K562 (cell line): ENCODE data around the gene MPI. TPM values are rescaled to one million over a fixed set of nuclear protein-coding genes. Genes with fewer than 3 reads are reported as not detected.

Experiments
- ATAC-seq: fragments of 200-7000 bp; cut with Tn5 transposase; 3 replicates; pipeline ENCODE4 v1.9.1; 2020; ENCODE audit warnings: moderate library complexity
- BruUV-seq: library from RNA; stranded (reverse); fragments of 400-500 nt; replicated peaks from 2 replicates; lab custom pipeline; 2021; lab: Mats Ljungman, UMichigan
- CTCF ChIA-PET: fragments of 300-600 bp; formaldehyde crosslinking; extraction: SDS; loops from one replicate; lab custom pipeline; 2021; ENCODE audit warnings: low intra/inter-chr PET ratio; lab: Yijun Ruan, JAX
- POLR2A ChIA-PET: fragments of 300-600, 350-650 bp; sonication (Branson Sonifier 250); formaldehyde crosslinking; extraction: SDS; loops from one replicate; lab custom pipeline; 2021; ENCODE audit warnings: antibody characterized with exemption, inconsistent platforms; lab: Yijun Ruan, JAX
- DNase-seq, 4 experiments: peaks; one replicate each; pipeline versions ENCODE4 v3.0.0 to v3.0.0-alpha.2; 2011 to 2018; ENCODE audit warnings: low spot score in 3 of 4, mixed read lengths in 3 of 4; ENCODE audit errors: extremely low read depth in 1 of 4
- FAIRE-seq: peaks from 2 replicates; lab custom pipeline; 2011; peaks lifted over from hg19 to GRCh38; lab: Jason Lieb, UNC
- H2AFZ ChIP-seq: 2 replicates; pipeline ENCODE4 v1.6.0; 2011; ENCODE audit warnings: low read depth, low read length, control low read depth, inconsistent platforms
- H3K27ac ChIP-seq: fragments of 200-600 bp; 3 replicates; pipeline ENCODE4 v1.8.0; 2011; ENCODE audit warnings: low read depth, mild to moderate bottlenecking, control low read depth, inconsistent platforms, low read length, moderate library complexity, mixed read lengths; ENCODE audit errors: extremely low read depth
- H3K27me3 ChIP-seq, 2 experiments: fragments of 300-600 bp in 1 of 2; 2 replicates in 1 of 2; 3 replicates in 1 of 2; pipeline versions ENCODE4 v1.6.0 to v1.8.0; 2011; ENCODE audit warnings: inconsistent platforms in 2 of 2, low read length in 2 of 2, mild to moderate bottlenecking in 1 of 2, mixed read lengths in 1 of 2, moderate library complexity in 1 of 2; ENCODE audit not compliant: control insufficient read depth in 2 of 2, insufficient read depth in 2 of 2
- H3K36me3 ChIP-seq: fragments of 300-600 bp; 3 replicates; pipeline ENCODE4 v1.8.0; 2011; ENCODE audit warnings: mild to moderate bottlenecking, low read length, inconsistent platforms; ENCODE audit not compliant: control insufficient read depth, insufficient read depth
- H3K4me1 ChIP-seq, 2 experiments: fragments of 200-600 bp in 1 of 2; replicated peaks in 1 of 2; 2 replicates in 1 of 2; 3 replicates in 1 of 2; pipeline versions ENCODE4 v1.5.1 to v1.8.0; 2011; ENCODE audit warnings: inconsistent platforms in 2 of 2, low read length in 2 of 2, mild to moderate bottlenecking in 1 of 2, mixed read lengths in 1 of 2, moderate library complexity in 1 of 2; ENCODE audit not compliant: control insufficient read depth in 2 of 2, insufficient read depth in 2 of 2
- H3K4me2 ChIP-seq: 2 replicates; pipeline ENCODE4 v1.6.1; 2011; ENCODE audit warnings: low read length, control low read depth, inconsistent platforms, mixed read lengths; ENCODE audit not compliant: insufficient read depth
- H3K4me3 ChIP-seq: fragments of 200-600 bp; sonication (generic), shearing (Covaris generic); 2 replicates; pipeline ENCODE4 v1.5.1; 2016; ENCODE audit warnings: control low read depth, inconsistent platforms
- H3K79me2 ChIP-seq: fragments of 200-600 bp; 3 replicates; pipeline ENCODE4 v1.8.0; 2011; ENCODE audit warnings: low read length, inconsistent platforms; ENCODE audit not compliant: control insufficient read depth, insufficient read depth
- H3K9ac ChIP-seq, 2 experiments: 2 replicates each; pipeline versions ENCODE4 v1.6.0 to v1.6.1; 2011; ENCODE audit warnings: low read depth in 2 of 2, low read length in 2 of 2, control low read depth in 1 of 2, inconsistent platforms in 1 of 2, mild to moderate bottlenecking in 1 of 2, mixed read lengths in 1 of 2; ENCODE audit not compliant: insufficient read depth in 1 of 2
- H3K9me1 ChIP-seq: one replicate; pipeline ENCODE4 v1.6.0; 2011; ENCODE audit warnings: inconsistent platforms, mild to moderate bottlenecking, low read length, moderate library complexity; ENCODE audit not compliant: control insufficient read depth, insufficient read depth
- H3K9me3 ChIP-seq: replicated peaks from 2 replicates; pipeline ENCODE4 v1.5.1; 2011; ENCODE audit warnings: low read depth, low read length, inconsistent platforms; ENCODE audit not compliant: control insufficient read depth, insufficient read depth
- H4K20me1 ChIP-seq: replicated peaks from 2 replicates; pipeline ENCODE4 v1.6.1; 2011; ENCODE audit warnings: low read length, inconsistent platforms, mixed read lengths; ENCODE audit not compliant: control insufficient read depth, insufficient read depth
- FOXK1 ChIP-seq: sonication (generic); formaldehyde crosslinking; IDR thresholded peaks from 2 replicates; pipeline ENCODE4 v1.8.0; 2022; ENCODE audit warnings: missing genetic modification reagents, mild to moderate bottlenecking, borderline replicate concordance
- GABPA ChIP-seq: fragments of 200-800 bp; sonication (Bioruptor generic); conservative IDR thresholded peaks from 2 replicates; pipeline ENCODE4 v1.6.1; 2016; ENCODE audit warnings: low read depth, missing genetic modification characterization, missing compliant biosample characterization
- NBN ChIP-seq: fragments of 450-650 bp; IDR thresholded peaks from 2 replicates; pipeline ENCODE4 v1.6.1; 2016; ENCODE audit warnings: low read depth, mild to moderate bottlenecking
- NCOA4 ChIP-seq: fragments of 450-650 bp; IDR thresholded peaks from 2 replicates; pipeline ENCODE4 v1.6.1; 2018; ENCODE audit warnings: mild to moderate bottlenecking; ENCODE audit not compliant: partially characterized antibody
- POU5F1 ChIP-seq: fragments of 150-350 bp; IDR thresholded peaks from 2 replicates; pipeline ENCODE4 v1.6.1; 2014; ENCODE audit warnings: borderline replicate concordance, low read length, low read depth, mild to moderate bottlenecking; ENCODE audit not compliant: partially characterized antibody
- SIRT6 ChIP-seq: IDR thresholded peaks from one replicate; pipeline ENCODE4 v1.6.1; 2012; ENCODE audit warnings: low read depth, mild to moderate bottlenecking, control low read depth, inconsistent platforms, low read length, moderate library complexity
- TEAD4 ChIP-seq, 2 experiments: sonication (generic) in 1 of 2; formaldehyde crosslinking in 1 of 2; IDR thresholded peaks; 2 replicates each; pipeline versions ENCODE4 v1.6.1 to v1.8.0; 2012 to 2022; ENCODE audit warnings: borderline replicate concordance in 1 of 2, inconsistent platforms in 1 of 2, low read length in 1 of 2, mild to moderate bottlenecking in 1 of 2, missing genetic modification reagents in 1 of 2
- ZFP36 ChIP-seq: fragments of 150-350 bp; IDR thresholded peaks from 2 replicates; pipeline ENCODE4 v1.6.1; 2018; ENCODE audit warnings: low read length, low read depth; ENCODE audit not compliant: partially characterized antibody
- ZNF561 ChIP-seq: fragments of 450-650 bp; formaldehyde crosslinking; conservative IDR thresholded peaks from 2 replicates; pipeline ENCODE4 v1.4.0; 2020; ENCODE audit warnings: mild to moderate bottlenecking, moderate library complexity
- WGBS: fragments of 100-300 bp; shearing (Covaris generic); methylation state at CpG from one replicate; pipeline ENCODE4 v1.1.6; 2016; ENCODE audit warnings: low coverage, mixed read lengths; ENCODE audit not compliant: insufficient coverage; ENCODE audit errors: missing lambda C conversion rate; 5-methylcytosine and 5-hydroxymethylcytosine counted together
- in situ Hi-C: fragments of 300-500 bp; cut with MboI; formaldehyde crosslinking; loops from 4 replicates; pipeline ENCODE4 v1.15.0; 2018; ENCODE audit warnings: inconsistent platforms, mixed read lengths
- intact Hi-C: fragments of 100-400 bp; cut with micrococcal nuclease; formaldehyde crosslinking; loops from 2 replicates; pipeline ENCODE4 v1.14.2; 2022
- polyA plus RNA-seq, 8 experiments: library from polyadenylated mRNA; depleted of rRNA in 4 of 8; stranded (reverse) in 5 of 8; unstranded in 3 of 8; fragments of >200 nt; fragmentation: Nextera tagmentation in 2 of 8; fragmentation: Illumina TruSeq in 1 of 8; extraction: Ambion mirVana in 2 of 8; extraction: Trizol in 1 of 8; gene quantifications; 2 replicates each; pipeline versions ENCODE4 v1.2.1 to v1.2.3, GENCODE V29; 2011 to 2014; ENCODE audit warnings: inconsistent platforms in 1 of 8, missing spikeins in 1 of 8
- total RNA-seq, 7 experiments: library from RNA; depleted of rRNA in 6 of 7; stranded (reverse); fragments of >200 nt in 6 of 7; fragmentation: Illumina TruSeq in 2 of 7; extraction: Trizol in 2 of 7; gene quantifications; 2 replicates each; pipeline versions ENCODE4 v1.2.1 to v1.2.3, GENCODE V29; 2011 to 2021; ENCODE audit warnings: low replicate concordance in 1 of 7
- TF ChIP-seq, protein P1 (sequence below): fragments of 250-450 bp; sonication (Bioruptor Pico); IDR thresholded peaks from 2 replicates; pipeline ENCODE4 v1.4.0; 2020
- TF ChIP-seq, protein P2 (sequence below): fragments of 250-450 bp; sonication (Bioruptor Pico); IDR thresholded peaks from 2 replicates; pipeline ENCODE4 v1.5.0; 2021; ENCODE audit warnings: mild to moderate bottlenecking, borderline replicate concordance
- TF ChIP-seq, protein P3 (sequence below): fragments of 200-400 bp; formaldehyde crosslinking; IDR thresholded peaks from 2 replicates; pipeline ENCODE4 v1.6.1; 2017; ENCODE audit warnings: mild to moderate bottlenecking, low read depth, low read length, moderate library complexity
- TF ChIP-seq, protein P4 (sequence below): fragments of 450-650 bp; formaldehyde crosslinking; IDR thresholded peaks from 2 replicates; pipeline ENCODE4 v1.4.0; 2020; ENCODE audit warnings: mild to moderate bottlenecking, mixed read lengths

MPI gene
- total and polyA plus RNA-seq, 9 of the 15 experiments (the other 6 are each of a cell fraction or from before 2014, with no cell fraction given) = 30.7 to 105 (median 40.5) TPM

DNA sequence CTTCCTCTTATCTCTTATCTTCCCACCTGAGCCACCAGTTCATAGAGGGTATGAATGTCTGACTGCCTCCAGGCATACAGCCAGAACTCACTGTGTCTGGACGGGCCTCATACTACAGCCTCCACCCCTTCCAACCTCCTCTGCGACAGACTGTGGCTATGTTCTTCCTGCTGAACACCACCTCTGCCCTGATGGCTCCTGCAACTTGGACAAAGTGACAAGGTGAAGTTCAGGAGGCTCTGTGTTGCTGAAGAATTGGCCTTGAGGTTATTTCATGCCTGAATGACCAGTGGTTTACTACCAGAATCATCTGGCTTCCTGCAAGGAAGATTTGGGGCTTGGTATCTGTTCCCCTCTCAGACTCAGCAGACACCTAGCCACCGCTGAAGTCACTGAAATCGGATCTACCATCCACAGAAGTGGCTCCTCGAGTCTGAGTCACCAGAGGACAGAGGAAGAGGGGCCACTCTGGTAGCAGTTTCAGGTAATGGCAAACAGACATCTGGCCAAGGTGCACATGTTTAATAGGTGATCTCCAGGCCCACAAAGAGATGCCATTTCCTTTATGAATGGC, 32.7 kb upstream of the MPI start:
- H2AFZ ChIP-seq = no peak overlapping the region
- 15% methylated on average over 5 of the region's 5 CpGs for WGBS

More for the DNA sequence above, 32.7 kb upstream of the MPI start:
- Histone ChIP-seq H3K9me1 (no peaks in the 10 kb centered on the region), H3K9ac (peak overlapping the region in 1 of 2 experiments; percentile 50; a peak in 1 of 4 replicates), H3K36me3 (peaks cover 33% of the 10 kb centered on the region), H3K4me3 (no peak overlapping the region), H3K4me2 (no peak overlapping the region), H3K4me1 (peaks cover 8 to 9% of the 10 kb centered on the region in 2 experiments; a peak in 4 of 5 replicates), H3K27ac (peak overlapping the region; percentile 45), H4K20me1 (peaks cover 13% of the 10 kb centered on the region), H3K27me3 (no peaks in the 10 kb centered on the region), H3K9me3 (no peaks in the 10 kb centered on the region), H3K79me2 (peaks cover 13% of the 10 kb centered on the region; the same call in 1 of the 3 replicates)
- intact Hi-C loops = no loop called here
- ChIA-PET CTCF (no interaction called here), POLR2A (interaction anchor here (1.0 to 1.5 kb wide), 3 partner anchors 12 to 45 kb away, joined by 3 to 4 read pairs (median 3); no protein-coding TSS in a partner anchor)
- no TSS peak for BruUV-seq
- ATAC-seq (peak; percentile 70), FAIRE-seq (peak; percentile 82), DNase-seq (peak in 1 of 4 experiments; percentile 36)
- TF ChIP-seq, protein P1, sequence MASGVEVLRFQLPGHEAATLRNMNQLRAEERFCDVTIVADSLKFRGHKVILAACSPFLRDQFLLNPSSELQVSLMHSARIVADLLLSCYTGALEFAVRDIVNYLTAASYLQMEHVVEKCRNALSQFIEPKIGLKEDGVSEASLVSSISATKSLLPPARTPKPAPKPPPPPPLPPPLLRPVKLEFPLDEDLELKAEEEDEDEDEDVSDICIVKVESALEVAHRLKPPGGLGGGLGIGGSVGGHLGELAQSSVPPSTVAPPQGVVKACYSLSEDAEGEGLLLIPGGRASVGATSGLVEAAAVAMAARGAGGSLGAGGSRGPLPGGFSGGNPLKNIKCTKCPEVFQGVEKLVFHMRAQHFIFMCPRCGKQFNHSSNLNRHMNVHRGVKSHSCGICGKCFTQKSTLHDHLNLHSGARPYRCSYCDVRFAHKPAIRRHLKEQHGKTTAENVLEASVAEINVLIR (CRISPR knock-in tag) = no peak
- TF ChIP-seq NBN (no peak), POU5F1 (no peak), ZFP36 (no peak), SIRT6 (no peak), NCOA4 (no peak), GABPA (tag) (no peak), ZNF561 (no peak), FOXK1 (no peak), TEAD4 (IDR thresholded peaks at IDR 0.05; ENCODE audit: low read length) (no peak), TEAD4 (CRISPR knock-in tag; IDR thresholded peaks at IDR 0.05; ENCODE audit: borderline replicate concordance) (no peak)
- TF ChIP-seq, protein P2, sequence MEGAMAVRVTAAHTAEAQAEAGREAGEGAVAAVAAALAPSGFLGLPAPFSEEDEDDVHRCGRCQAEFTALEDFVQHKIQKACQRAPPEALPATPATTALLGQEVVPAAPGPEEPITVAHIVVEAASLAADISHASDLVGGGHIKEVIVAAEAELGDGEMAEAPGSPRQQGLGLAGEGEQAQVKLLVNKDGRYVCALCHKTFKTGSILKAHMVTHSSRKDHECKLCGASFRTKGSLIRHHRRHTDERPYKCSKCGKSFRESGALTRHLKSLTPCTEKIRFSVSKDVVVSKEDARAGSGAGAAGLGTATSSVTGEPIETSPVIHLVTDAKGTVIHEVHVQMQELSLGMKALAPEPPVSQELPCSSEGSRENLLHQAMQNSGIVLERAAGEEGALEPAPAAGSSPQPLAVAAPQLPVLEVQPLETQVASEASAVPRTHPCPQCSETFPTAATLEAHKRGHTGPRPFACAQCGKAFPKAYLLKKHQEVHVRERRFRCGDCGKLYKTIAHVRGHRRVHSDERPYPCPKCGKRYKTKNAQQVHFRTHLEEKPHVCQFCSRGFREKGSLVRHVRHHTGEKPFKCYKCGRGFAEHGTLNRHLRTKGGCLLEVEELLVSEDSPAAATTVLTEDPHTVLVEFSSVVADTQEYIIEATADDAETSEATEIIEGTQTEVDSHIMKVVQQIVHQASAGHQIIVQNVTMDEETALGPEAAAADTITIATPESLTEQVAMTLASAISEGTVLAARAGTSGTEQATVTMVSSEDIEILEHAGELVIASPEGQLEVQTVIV (CRISPR knock-in tag) = no peak
- TF ChIP-seq, protein P3, sequence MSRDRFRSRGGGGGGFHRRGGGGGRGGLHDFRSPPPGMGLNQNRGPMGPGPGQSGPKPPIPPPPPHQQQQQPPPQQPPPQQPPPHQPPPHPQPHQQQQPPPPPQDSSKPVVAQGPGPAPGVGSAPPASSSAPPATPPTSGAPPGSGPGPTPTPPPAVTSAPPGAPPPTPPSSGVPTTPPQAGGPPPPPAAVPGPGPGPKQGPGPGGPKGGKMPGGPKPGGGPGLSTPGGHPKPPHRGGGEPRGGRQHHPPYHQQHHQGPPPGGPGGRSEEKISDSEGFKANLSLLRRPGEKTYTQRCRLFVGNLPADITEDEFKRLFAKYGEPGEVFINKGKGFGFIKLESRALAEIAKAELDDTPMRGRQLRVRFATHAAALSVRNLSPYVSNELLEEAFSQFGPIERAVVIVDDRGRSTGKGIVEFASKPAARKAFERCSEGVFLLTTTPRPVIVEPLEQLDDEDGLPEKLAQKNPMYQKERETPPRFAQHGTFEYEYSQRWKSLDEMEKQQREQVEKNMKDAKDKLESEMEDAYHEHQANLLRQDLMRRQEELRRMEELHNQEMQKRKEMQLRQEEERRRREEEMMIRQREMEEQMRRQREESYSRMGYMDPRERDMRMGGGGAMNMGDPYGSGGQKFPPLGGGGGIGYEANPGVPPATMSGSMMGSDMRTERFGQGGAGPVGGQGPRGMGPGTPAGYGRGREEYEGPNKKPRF = no peak
- TF ChIP-seq, protein P4, sequence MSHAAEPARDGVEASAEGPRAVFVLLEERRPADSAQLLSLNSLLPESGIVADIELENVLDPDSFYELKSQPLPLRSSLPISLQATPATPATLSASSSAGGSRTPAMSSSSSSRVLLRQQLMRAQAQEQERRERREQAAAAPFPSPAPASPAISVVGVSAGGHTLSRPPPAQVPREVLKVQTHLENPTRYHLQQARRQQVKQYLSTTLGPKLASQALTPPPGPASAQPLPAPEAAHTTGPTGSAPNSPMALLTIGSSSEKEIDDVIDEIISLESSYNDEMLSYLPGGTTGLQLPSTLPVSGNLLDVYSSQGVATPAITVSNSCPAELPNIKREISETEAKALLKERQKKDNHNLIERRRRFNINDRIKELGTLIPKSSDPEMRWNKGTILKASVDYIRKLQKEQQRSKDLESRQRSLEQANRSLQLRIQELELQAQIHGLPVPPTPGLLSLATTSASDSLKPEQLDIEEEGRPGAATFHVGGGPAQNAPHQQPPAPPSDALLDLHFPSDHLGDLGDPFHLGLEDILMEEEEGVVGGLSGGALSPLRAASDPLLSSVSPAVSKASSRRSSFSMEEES (CRISPR knock-in tag) = no peak
- in situ Hi-C loops = no loop called here
